GM21515 (cell line): ENCODE results near the gene MYO1D.

Experiments used
- ATAC-seq: cut with Tn5 transposase; IDR thresholded peaks from one replicate; pipeline ENCODE4 v1.9.1; 2021; ENCODE audit not compliant: unreplicated experiment

Gene MYO1D

DNA sequence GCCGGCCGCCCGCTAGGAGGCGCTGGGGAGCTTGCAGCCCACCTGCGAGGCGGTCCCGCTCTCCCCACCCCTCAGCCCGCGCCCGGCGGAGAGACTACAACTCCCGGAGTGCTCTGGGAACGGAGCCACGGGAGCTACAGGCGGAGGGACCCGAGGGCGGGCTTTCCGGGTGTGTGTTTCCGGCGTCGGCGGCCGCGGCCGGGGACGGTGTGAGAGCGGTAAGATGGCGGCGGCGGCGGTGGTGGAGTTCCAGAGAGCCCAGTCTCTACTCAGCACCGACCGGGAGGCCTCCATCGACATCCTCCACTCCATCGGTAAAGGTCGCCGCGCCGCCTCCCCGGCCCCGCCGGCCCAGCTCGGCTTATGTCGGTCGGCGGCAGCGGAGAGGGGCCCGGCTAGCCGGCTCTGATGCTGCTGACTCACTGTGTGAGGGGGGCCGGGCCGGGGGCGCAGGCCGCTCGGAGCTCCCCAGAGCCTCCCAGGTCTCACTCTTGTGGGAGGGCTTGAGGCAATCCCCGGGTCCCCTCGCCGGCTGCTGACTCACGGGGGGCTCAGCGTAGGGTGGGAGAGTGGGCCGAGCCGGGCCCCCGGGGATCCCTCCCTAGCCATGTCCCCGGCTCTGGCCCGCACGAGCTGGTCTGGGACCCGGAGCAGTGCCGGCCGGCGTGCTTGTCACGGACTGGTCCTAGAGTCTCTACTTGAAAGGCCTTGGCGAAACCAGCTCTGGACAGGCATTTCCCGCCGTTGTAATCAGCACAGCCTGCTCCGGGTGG lies 432.4 kb downstream of the MYO1D start, which contains the start of gene PSMD11:
TSS of gene PSMD11 (plus strand) at position 210 of the 773 bp plus-strand sequence. CDS start at position 224, 14 bp downstream.
- ATAC-seq = peak; percentile 89

DNA sequence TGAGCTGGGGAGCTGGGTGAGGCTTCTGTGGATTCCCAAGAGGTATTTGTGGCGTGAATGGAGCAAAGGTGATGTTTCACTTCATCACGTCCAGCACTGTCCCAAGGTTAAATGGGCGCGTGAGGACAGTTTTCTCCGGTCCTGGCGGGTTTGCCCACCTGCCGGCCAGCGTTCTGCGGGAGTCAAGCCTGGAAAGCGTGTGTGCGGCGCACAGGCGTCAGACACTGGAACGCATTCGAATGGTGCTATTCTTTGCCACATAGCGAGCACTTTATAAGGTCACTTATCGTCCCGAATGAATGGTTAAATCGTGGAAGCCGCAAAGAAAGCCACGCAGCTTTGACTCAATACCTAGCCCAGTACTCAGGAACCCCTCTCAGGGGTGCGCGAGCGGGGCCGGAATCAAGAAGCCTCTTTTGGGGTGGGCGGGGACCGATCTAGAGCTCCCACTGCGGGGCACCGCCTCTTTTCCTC lies 433.1 kb downstream of the MYO1D start:
- ATAC-seq = no peak
